Measurements from ENCODE around the gene SETBP1.
A peak's percentile ranks its signal among the peaks of the same experiment; 100 is the strongest.

Gene SETBP1

GRCh38 chr18:44969214-44969795 lies 288.6 kb downstream of the SETBP1 start:
- DNase-seq (ENCODE audit: low spot score): no peak

GRCh38 chr18:44973282-44973681 lies 292.6 kb downstream of the SETBP1 start:
- peak; percentile 13 for DNase-seq (ENCODE audit: low spot score)

DNA sequence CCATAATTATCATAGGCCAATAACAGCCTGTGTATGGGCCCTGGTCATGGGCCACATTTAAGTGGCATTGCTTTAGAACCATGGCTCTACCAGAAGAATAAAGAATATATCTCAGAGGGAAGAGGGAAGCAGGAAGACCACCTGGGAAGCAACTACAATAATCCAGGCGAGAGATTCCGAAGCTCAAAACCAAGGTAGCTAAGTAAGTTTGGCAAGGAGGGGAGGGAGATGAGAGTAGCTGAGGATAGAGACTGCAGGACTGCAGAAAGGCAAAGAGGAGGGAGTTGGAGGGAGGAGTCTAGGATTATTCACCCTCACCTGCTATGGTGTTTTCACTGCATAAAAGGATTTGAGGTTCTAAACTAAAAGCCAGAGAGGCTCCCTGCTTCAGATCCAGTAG lies 293.5 kb downstream of the SETBP1 start:
- DNase-seq (ENCODE audit: low spot score): no peak

DNA sequence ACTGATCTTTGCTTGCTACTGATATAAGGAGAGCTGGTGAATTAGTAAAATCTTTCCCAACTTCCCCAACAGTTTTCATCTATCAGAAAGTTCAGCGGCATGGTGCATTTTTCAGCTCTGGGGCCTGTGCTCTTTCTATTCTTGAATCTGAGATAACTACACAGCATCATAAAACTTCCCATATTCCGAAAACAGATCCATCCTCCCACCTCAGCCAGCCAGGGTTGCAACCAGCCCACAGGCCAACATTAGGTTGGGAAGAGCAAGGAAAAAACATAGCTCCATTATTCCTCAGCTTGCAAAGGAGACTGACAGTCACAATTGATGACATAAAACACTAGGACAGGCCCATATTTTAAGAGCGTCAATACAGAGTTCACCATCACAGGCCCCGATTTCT lies 297.2 kb downstream of the SETBP1 start:
- no peak for DNase-seq (ENCODE audit: low spot score)

- DNase-seq (ENCODE audit: low spot score): no peak
These were observed 299.1 kb downstream of the SETBP1 start for GRCh38 chr18:44979748-44980147.

GRCh38 chr18:44981121-44981520 lies 300.4 kb downstream of the SETBP1 start:
- no peak for DNase-seq (ENCODE audit: low spot score)

GRCh38 chr18:44986933-44987332 lies 306.2 kb downstream of the SETBP1 start:
- no peak for DNase-seq (ENCODE audit: low spot score)

- no peak for DNase-seq (ENCODE audit: low spot score)
These were observed 306.7 kb downstream of the SETBP1 start for GRCh38 chr18:44987371-44987770.

DNA sequence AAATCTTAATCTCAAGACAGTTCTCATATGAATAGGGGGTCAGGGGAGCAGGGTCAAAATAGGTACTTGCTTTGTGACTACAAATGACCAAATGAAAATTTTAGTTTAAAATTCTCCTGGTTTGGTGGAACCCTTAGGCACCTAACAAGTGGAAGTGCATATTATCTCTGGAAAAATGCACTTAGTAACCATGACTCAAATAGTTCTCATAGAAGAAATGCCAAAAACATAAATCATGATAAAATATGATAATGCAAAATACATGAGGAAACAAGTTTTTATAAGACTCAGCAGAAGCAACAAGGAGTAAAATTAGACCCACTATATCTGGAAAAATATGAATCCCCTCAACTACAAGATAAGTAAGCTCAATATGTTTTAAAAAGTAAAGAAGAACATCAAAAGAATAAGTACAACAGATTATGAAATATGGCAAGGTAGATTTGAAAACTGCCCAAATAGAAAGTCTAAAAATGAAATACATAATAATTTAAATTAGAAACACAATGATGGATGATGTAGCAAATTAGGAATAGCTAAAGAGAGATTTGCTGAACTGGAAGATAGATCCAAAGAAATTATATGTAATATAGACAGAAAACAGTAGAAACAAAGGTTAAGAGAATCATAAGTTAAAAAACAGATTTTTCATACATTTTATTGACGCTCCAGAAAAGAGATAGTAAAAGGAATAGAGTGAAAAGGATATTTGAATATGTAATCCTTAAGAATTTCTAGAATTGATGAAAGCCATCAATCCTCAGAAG lies 308.3 kb downstream of the SETBP1 start:
- DNase-seq (ENCODE audit: low spot score): no peak

GRCh38 chr18:44996261-44996660 lies 315.6 kb downstream of the SETBP1 start:
- DNase-seq (ENCODE audit: low spot score): no peak

DNA sequence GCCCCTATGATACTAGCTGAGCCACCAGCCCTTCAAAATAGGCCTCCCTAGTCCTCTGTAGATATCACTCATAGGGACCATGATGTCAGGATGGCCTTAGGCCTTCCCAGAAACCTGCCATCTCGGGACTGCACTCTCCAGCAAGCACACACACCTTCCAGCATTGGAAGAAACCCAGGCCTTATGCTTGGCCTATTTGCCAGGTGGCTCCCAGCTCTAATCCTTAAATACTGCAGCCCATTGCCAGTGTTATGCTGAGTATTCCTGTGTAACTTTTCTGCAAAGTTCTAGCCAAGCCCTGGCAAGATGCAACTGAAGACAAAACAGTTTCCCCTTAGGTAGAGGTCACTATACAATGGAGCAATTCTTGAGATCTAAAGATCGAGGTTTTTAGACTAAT lies 316.5 kb downstream of the SETBP1 start:
- no peak for DNase-seq (ENCODE audit: low spot score)

- no peak for DNase-seq (ENCODE audit: low spot score)
These were observed 317.7 kb downstream of the SETBP1 start for GRCh38 chr18:44998360-44998759.

DNA sequence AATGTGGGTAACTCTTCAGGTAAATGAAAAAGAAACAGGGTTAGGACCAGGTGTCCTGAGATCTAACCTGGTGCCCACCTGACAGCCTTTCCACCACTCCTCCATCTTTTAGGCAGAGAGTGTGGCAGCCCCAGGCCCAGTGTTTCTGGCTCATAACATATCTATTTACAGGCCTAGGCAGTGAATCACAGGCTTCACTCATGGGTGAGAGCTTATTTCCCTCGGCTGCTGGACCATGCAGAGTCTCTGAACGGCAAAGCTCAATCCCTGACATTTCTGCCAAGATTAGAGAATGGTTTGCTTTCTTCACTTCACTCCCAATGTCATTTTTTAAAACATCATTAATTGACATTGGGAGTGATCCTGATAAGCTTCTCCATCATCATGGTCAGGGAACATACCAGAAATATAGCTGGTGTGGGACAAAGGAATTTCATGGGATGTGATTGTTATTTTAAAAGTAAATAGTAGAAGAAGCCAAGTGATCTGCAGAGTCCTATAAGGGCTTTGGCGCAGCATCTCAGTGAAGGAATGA lies 323.9 kb downstream of the SETBP1 start:
- DNase-seq (ENCODE audit: low spot score): peak; percentile 30

GRCh38 chr18:45006934-45007333 lies 326.2 kb downstream of the SETBP1 start:
- DNase-seq (ENCODE audit: low spot score): no peak

DNA sequence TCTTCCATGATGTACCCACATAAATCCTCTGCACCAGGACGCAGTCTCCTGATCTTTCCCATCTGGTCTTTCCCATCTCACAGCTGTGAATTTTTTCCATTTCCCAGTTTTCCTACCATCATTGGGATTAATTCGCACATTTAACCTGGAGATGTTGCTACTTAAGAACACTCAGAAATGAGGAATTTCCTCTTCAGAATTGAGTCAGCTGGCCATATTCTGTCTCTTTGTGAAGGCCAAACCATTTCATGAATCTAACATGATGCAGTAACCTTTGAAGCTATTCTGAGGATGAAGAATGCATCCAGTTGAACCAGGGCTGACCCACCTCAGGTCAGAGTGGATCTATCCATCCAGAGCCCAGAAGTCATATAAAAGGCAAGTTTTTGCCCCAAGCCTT lies 326.8 kb downstream of the SETBP1 start:
- DNase-seq (ENCODE audit: low spot score): no peak

GRCh38 chr18:45008694-45009413 lies 328.2 kb downstream of the SETBP1 start:
- DNase-seq (ENCODE audit: low spot score): no peak

GRCh38 chr18:45009756-45010155 lies 329.1 kb downstream of the SETBP1 start:
- peak; percentile 39 for DNase-seq (ENCODE audit: low spot score)

DNA sequence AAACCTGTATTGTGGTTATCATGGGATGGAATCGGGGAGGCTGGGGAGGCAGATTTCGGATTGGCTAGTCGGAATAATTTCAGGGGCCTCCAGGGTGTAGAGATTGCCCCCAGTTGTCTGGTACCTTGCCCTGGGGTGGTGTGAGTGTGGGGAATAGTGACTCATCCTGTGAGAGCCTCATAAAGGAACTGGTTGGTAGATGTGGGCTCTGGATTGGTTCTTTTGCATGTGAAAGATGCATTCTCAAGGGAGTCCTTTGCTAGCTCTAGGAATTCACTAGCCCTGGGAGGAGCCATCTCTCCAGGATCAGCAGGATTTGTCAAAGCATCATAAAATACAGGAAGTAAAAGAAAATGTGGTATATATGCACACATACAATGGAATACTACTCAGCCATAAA lies 331.6 kb downstream of the SETBP1 start:
- no peak for DNase-seq (ENCODE audit: low spot score)

GRCh38 chr18:45014047-45014501 lies 333.4 kb downstream of the SETBP1 start:
- peak; percentile 92 for DNase-seq (ENCODE audit: low spot score)

DNA sequence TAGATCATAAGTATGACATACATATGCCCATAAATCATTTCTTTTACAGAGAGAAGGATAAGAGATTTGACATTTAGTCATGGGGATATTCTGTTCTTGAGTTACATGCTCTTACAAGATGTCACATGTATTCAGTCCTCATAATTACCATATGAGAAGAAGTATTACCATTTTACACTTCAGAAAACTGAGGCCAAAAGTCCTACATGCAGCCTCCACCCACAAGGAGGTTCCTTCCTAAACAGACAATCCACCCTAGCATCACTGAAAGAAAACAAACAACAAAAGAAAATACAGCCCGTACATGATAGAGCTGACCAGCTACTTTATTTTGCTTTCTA lies 335.1 kb downstream of the SETBP1 start:
- no peak for DNase-seq (ENCODE audit: low spot score)

DNA sequence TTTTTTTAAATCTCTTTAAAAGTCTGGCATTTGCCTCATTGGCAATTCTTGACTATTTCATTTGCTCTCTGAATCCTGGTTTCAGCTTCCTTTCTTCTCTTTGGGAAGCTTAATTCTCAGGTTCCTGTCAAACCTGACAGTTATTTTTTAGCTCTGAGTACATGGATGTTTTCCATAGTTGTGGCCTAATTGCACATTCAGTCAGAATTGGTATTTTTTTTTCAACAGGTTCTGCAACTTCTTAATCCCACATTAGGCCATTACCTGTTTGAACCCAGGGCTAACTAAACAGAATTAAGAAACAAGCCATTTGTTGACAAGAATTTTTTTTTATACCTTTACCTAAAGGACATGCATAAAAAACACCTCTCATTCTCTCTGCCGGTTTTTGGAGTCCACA lies 338.8 kb downstream of the SETBP1 start:
- no peak for DNase-seq (ENCODE audit: low spot score)

- DNase-seq (ENCODE audit: low spot score): no peak
These were observed 342.8 kb downstream of the SETBP1 start for GRCh38 chr18:45023519-45023918.
